Astrocyte (in vitro differentiated cells and primary cell): ENCODE measurements around the gene GNAT1. TPM values are rescaled to one million over a fixed set of nuclear protein-coding genes. Genes with fewer than 3 reads are reported as not detected.

ENCODE experiments used
- DNase-seq: peaks from one replicate; pipeline ENCODE4 v3.0.0-alpha.2; 2010; ENCODE audit warnings: low read depth
- FAIRE-seq: peaks from 2 replicates; lab custom pipeline; 2011; peaks lifted over from hg19 to GRCh38; lab: Jason Lieb, UNC
- H2AFZ ChIP-seq: 2 replicates; pipeline ENCODE4 v1.6.0; 2012; ENCODE audit warnings: low read depth, low read length, inconsistent platforms
- H3K27ac ChIP-seq: 2 replicates; pipeline ENCODE4 v1.5.1; 2011; ENCODE audit warnings: low read depth, low read length, inconsistent platforms
- H3K27me3 ChIP-seq: 2 replicates; pipeline ENCODE4 v1.6.0; 2011; ENCODE audit warnings: low read length, inconsistent platforms; ENCODE audit not compliant: insufficient read depth
- H3K36me3 ChIP-seq: 2 replicates; pipeline ENCODE4 v1.5.1; 2011; ENCODE audit warnings: low read length, inconsistent platforms; ENCODE audit not compliant: insufficient read depth
- H3K4me1 ChIP-seq: 2 replicates; pipeline ENCODE4 v1.5.1; 2011; ENCODE audit warnings: low read length, inconsistent platforms; ENCODE audit not compliant: insufficient read depth
- H3K4me2 ChIP-seq: 2 replicates; pipeline ENCODE4 v1.6.0; 2012; ENCODE audit warnings: low read length, inconsistent platforms
- H3K4me3 ChIP-seq: 2 replicates; pipeline ENCODE4 v1.5.1; 2011; ENCODE audit warnings: low read depth, mild to moderate bottlenecking, low read length, inconsistent platforms; ENCODE audit not compliant: insufficient read depth
- H3K79me2 ChIP-seq: 2 replicates; pipeline ENCODE4 v1.6.0; 2012; ENCODE audit warnings: mild to moderate bottlenecking, low read length, inconsistent platforms; ENCODE audit not compliant: insufficient read depth
- H3K9ac ChIP-seq: 2 replicates; pipeline ENCODE4 v1.6.0; 2012; ENCODE audit warnings: mild to moderate bottlenecking, low read length, inconsistent platforms
- H3K9me3 ChIP-seq: 2 replicates; pipeline ENCODE4 v1.5.1; 2012; ENCODE audit warnings: low read depth, mild to moderate bottlenecking, low read length, inconsistent platforms; ENCODE audit not compliant: insufficient read depth
- H4K20me1 ChIP-seq: 2 replicates; pipeline ENCODE4 v1.6.0; 2012; ENCODE audit warnings: low read length, inconsistent platforms; ENCODE audit not compliant: insufficient read depth
- H3K27ac Mint-ChIP-seq: one replicate; pipeline ENCODE4 v1.8.0; 2021; ENCODE audit warnings: mild to moderate bottlenecking, mixed read lengths; ENCODE audit not compliant: unreplicated experiment
- H3K27me3 Mint-ChIP-seq: one replicate; pipeline ENCODE4 v1.8.0; 2021; ENCODE audit warnings: low read depth, mixed read lengths; ENCODE audit not compliant: unreplicated experiment
- H3K36me3 Mint-ChIP-seq: one replicate; pipeline ENCODE4 v1.8.0; 2021; ENCODE audit warnings: low read depth, mixed read lengths; ENCODE audit not compliant: unreplicated experiment
- H3K4me1 Mint-ChIP-seq: one replicate; pipeline ENCODE4 v1.8.0; 2021; ENCODE audit warnings: low read depth, mixed read lengths; ENCODE audit not compliant: unreplicated experiment
- H3K4me3 Mint-ChIP-seq: one replicate; pipeline ENCODE4 v1.8.0; 2021; ENCODE audit warnings: mild to moderate bottlenecking, moderate library complexity, mixed read lengths; ENCODE audit not compliant: unreplicated experiment
- H3K9me3 Mint-ChIP-seq: one replicate; pipeline ENCODE4 v1.8.0; 2021; ENCODE audit warnings: mild to moderate bottlenecking, mixed read lengths; ENCODE audit not compliant: unreplicated experiment
- EZH2 ChIP-seq: IDR thresholded peaks from 2 replicates; pipeline ENCODE4 v1.6.1; 2012; ENCODE audit warnings: mild to moderate bottlenecking, low read length, inconsistent platforms; ENCODE audit not compliant: insufficient read depth
- total RNA-seq: library from RNA; stranded (reverse); gene quantifications from 2 replicates; pipeline ENCODE4 v1.2.1, GENCODE V29; 2021
- TF ChIP-seq, protein P1 (sequence below): IDR thresholded peaks from 2 replicates; pipeline ENCODE4 v1.5.1; 2011; ENCODE audit warnings: low read depth, mild to moderate bottlenecking, inconsistent platforms, low read length, moderate library complexity; ENCODE audit not compliant: insufficient read depth

GNAT1 gene
- total RNA-seq, 1 donor from 2014 or later = not detected

DNA sequence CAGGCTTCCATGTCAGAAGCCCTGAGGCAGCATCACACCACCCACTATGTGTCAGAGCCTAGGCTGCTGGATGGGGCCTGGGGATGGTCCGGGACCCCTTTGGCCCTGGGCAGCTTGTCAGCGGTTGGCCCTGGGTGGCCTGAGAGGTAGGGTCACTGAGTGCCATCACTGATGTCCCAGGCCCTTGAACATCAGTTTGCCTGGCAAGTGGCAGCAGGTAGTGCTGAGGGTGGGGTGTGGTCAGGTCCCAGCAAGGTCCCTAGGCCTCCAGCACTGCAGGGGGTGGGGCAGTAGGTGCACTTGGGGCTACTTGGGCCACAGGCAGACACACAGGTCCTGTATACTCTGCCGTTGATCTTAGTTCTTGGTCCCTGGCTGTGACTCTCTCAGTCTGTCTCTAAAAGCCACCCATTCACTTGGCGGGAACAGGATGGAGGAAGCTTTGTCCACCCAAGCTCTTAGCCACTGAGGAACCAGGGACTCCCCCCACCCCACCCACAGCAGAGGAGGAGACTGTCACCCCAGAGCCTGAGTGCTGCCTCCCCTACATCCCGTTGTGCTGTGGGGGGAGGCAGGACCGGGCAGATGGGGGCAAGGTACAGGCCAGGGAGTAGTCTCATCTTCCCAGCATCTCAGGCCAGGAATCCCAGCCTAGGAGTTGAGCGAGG, 50.4 kb downstream of the GNAT1 start:
- Mint-ChIP-seq H3K4me1 (peaks cover 44% of the 10 kb centered on the region), H3K27me3 (no peaks in the 10 kb centered on the region), H3K4me3 (peak overlapping the region; percentile 75), H3K27ac (no peak overlapping the region), H3K36me3 (peaks cover 8% of the 10 kb centered on the region), H3K9me3 (no peaks in the 10 kb centered on the region)
- DNase-seq (no peak), FAIRE-seq (no peak)
- Histone ChIP-seq H3K79me2 (peaks cover 93% of the 10 kb centered on the region), H3K36me3 (peaks cover 3% of the 10 kb centered on the region), H3K27ac (peak overlapping the region; percentile 19), H3K9me3 (no peaks in the 10 kb centered on the region), H3K27me3 (no peaks in the 10 kb centered on the region), H3K9ac (peak overlapping the region; percentile 5), H3K4me1 (peaks cover 68% of the 10 kb centered on the region), H3K4me3 (no peak overlapping the region), H4K20me1 (peaks cover 73% of the 10 kb centered on the region), H3K4me2 (peak overlapping the region; percentile 33), H2AFZ (no peak overlapping the region)
- TF ChIP-seq EZH2 = no peak
- TF ChIP-seq, protein P1, sequence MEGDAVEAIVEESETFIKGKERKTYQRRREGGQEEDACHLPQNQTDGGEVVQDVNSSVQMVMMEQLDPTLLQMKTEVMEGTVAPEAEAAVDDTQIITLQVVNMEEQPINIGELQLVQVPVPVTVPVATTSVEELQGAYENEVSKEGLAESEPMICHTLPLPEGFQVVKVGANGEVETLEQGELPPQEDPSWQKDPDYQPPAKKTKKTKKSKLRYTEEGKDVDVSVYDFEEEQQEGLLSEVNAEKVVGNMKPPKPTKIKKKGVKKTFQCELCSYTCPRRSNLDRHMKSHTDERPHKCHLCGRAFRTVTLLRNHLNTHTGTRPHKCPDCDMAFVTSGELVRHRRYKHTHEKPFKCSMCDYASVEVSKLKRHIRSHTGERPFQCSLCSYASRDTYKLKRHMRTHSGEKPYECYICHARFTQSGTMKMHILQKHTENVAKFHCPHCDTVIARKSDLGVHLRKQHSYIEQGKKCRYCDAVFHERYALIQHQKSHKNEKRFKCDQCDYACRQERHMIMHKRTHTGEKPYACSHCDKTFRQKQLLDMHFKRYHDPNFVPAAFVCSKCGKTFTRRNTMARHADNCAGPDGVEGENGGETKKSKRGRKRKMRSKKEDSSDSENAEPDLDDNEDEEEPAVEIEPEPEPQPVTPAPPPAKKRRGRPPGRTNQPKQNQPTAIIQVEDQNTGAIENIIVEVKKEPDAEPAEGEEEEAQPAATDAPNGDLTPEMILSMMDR = no peak

DNA sequence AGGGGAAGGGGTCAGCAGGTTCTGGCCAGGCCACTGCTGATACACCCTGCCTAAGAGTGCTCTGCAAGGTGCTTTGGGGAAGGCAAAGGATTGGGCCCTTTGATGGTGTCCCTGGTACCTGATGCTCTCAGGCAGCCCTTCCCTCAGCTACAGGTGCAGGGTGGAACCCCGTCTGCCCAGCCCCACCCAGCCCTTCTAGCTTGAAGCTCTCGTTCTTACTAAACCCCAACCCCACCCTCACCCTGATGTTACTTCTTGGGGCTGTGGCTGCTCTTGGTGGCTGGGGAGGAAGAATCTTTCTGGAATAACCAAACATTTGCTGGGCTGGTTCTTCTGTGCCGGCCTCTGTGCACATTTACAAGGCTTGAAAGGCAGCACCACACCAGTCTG, 51.0 kb downstream of the GNAT1 start:
- H3K4me3 ChIP-seq = no peak overlapping the region
- no peaks in the 10 kb centered on the region for H3K9me3 ChIP-seq
- no peak overlapping the region for H3K27ac Mint-ChIP-seq
- peaks cover 93% of the 10 kb centered on the region for H3K79me2 ChIP-seq
- no peak overlapping the region for H2AFZ ChIP-seq
- peaks cover 49% of the 10 kb centered on the region for H3K4me1 Mint-ChIP-seq
- peaks cover 73% of the 10 kb centered on the region for H3K4me1 ChIP-seq
- peak overlapping the region; percentile 64 for H3K9ac ChIP-seq
- no peak for DNase-seq
- TF ChIP-seq EZH2 = no peak
- TF ChIP-seq, protein P1 = no peak
- peaks cover 3% of the 10 kb centered on the region for H3K36me3 ChIP-seq
- peak overlapping the region; percentile 24 for H3K4me3 Mint-ChIP-seq
- H3K27ac ChIP-seq = peak overlapping the region; percentile 79
- H3K27me3 ChIP-seq = no peaks in the 10 kb centered on the region
- no peaks in the 10 kb centered on the region for H3K27me3 Mint-ChIP-seq
- H3K4me2 ChIP-seq = peak overlapping the region; percentile 68
- H4K20me1 ChIP-seq = peaks cover 73% of the 10 kb centered on the region
- H3K36me3 Mint-ChIP-seq = peaks cover 7% of the 10 kb centered on the region
- FAIRE-seq = no peak
- no peaks in the 10 kb centered on the region for H3K9me3 Mint-ChIP-seq

DNA sequence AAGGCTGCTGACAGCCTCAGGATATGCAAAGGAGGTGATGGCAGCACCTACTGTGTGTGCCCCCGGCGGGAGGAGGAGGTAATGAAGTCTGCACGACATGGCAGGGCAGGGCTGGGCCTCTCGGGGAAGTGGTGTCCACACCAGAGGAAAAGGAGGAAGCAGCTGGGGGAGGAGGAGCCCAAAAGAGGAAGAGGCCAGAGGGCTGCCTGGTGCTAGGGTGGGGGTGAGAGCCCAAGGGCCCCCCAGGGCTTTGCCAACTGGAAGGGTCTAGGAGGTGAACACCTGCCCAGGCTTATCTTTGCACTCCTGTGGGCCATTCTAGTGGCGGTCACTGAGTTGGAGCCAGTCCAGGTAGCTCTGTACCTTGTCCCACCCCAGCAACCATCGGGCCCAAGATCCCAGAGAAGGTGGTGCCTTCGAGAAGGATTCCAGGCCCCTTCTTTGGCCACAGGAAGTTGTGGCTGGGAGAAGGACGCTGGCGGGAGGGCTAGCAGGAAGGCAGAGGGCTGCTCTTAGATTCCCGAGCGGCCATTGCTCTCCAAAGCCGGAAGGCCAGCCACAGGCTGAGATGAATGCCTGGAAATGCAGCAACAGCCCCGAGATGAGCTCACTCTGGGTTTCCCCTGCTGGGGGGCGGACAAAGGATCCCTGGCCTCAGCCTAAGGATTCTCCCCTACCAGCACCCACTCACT, 51.6 kb downstream of the GNAT1 start:
- Histone ChIP-seq H3K27ac (peak overlapping the region; percentile 79), H3K4me1 (peaks cover 77% of the 10 kb centered on the region), H3K27me3 (no peaks in the 10 kb centered on the region), H3K9me3 (no peaks in the 10 kb centered on the region), H3K4me3 (no peak overlapping the region), H3K36me3 (peaks cover 3% of the 10 kb centered on the region), H3K79me2 (peaks cover 93% of the 10 kb centered on the region), H3K4me2 (peak overlapping the region; percentile 68), H2AFZ (no peak overlapping the region), H3K9ac (peak overlapping the region; percentile 64), H4K20me1 (peaks cover 74% of the 10 kb centered on the region)
- H3K4me3 Mint-ChIP-seq = peak overlapping the region; percentile 24
- peaks cover 51% of the 10 kb centered on the region for H3K4me1 Mint-ChIP-seq
- DNase-seq (peak; percentile 58), FAIRE-seq (no peak)
- no peaks in the 10 kb centered on the region for H3K27me3 Mint-ChIP-seq
- peaks cover 7% of the 10 kb centered on the region for H3K36me3 Mint-ChIP-seq
- peak overlapping the region; percentile 12 for H3K27ac Mint-ChIP-seq
- no peaks in the 10 kb centered on the region for H3K9me3 Mint-ChIP-seq
- TF ChIP-seq, protein P1 = no peak
- TF ChIP-seq EZH2 = no peak
